Osteocyte (in vitro differentiated cells): Measurements from ENCODE around the gene AIPL1. TPM values are rescaled to one million over a fixed set of nuclear protein-coding genes. Genes with fewer than 3 reads are reported as not detected.

Experiments
- DNase-seq: peaks from one replicate; pipeline ENCODE4 v3.0.0; 2021; ENCODE audit warnings: mixed read lengths; ENCODE audit not compliant: unreplicated experiment; ENCODE audit errors: extremely low spot score
- H3K27ac Mint-ChIP-seq: one replicate; pipeline ENCODE4 v1.8.0; 2021; ENCODE audit warnings: mild to moderate bottlenecking, mixed read lengths; ENCODE audit not compliant: unreplicated experiment
- H3K27me3 Mint-ChIP-seq: one replicate; pipeline ENCODE4 v1.8.0; 2021; ENCODE audit warnings: mixed read lengths; ENCODE audit not compliant: unreplicated experiment
- H3K36me3 Mint-ChIP-seq: one replicate; pipeline ENCODE4 v1.8.0; 2021; ENCODE audit warnings: mixed read lengths; ENCODE audit not compliant: unreplicated experiment
- H3K4me1 Mint-ChIP-seq: one replicate; pipeline ENCODE4 v1.8.0; 2021; ENCODE audit warnings: mixed read lengths; ENCODE audit not compliant: unreplicated experiment
- H3K4me3 Mint-ChIP-seq: one replicate; pipeline ENCODE4 v1.8.0; 2021; ENCODE audit warnings: mild to moderate bottlenecking, moderate library complexity, mixed read lengths; ENCODE audit not compliant: unreplicated experiment
- H3K9me3 Mint-ChIP-seq: one replicate; pipeline ENCODE4 v1.8.0; 2021; ENCODE audit warnings: mixed read lengths; ENCODE audit not compliant: unreplicated experiment
- total RNA-seq: library from RNA; stranded (reverse); gene quantifications from 2 replicates; pipeline ENCODE4 v1.2.1, GENCODE V29; 2021
- TF ChIP-seq, protein P1 (sequence below): fragments of 200-600 bp; sonication (generic); IDR thresholded peaks from 2 replicates; pipeline ENCODE4 v1.5.0; 2021; ENCODE audit warnings: antibody characterized with exemption, mild to moderate bottlenecking, moderate library complexity

Gene AIPL1
- total RNA-seq, 1 donor from 2014 or later, result not detected

DNA sequence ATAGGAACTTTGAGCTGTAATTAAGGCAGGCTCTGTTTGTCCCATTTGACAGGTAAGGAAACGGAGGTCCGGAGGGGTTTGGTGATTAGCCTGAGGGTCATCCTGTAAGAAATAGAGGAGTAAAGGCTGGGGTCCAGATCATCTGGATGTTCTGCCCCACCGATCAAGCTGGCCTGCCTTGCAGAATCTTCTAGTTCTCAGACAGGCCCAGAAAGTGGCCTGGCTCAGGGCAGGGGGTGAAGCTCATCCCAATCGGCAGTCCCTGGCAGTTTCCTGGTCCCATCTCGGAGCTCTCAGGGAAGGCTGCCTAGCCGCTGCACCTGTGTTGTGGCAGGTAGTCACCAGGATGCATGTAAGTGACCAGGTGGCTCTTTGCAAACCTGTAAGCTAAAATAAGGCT lies 13.6 kb upstream of the AIPL1 start:
- Mint-ChIP-seq H3K27me3 (no peaks in the 10 kb centered on the region), H3K36me3 (peaks cover 2% of the 10 kb centered on the region), H3K9me3 (no peaks in the 10 kb centered on the region), H3K27ac (no peak overlapping the region), H3K4me3 (no peak overlapping the region), H3K4me1 (peaks cover 12% of the 10 kb centered on the region)
- TF ChIP-seq, protein P1, sequence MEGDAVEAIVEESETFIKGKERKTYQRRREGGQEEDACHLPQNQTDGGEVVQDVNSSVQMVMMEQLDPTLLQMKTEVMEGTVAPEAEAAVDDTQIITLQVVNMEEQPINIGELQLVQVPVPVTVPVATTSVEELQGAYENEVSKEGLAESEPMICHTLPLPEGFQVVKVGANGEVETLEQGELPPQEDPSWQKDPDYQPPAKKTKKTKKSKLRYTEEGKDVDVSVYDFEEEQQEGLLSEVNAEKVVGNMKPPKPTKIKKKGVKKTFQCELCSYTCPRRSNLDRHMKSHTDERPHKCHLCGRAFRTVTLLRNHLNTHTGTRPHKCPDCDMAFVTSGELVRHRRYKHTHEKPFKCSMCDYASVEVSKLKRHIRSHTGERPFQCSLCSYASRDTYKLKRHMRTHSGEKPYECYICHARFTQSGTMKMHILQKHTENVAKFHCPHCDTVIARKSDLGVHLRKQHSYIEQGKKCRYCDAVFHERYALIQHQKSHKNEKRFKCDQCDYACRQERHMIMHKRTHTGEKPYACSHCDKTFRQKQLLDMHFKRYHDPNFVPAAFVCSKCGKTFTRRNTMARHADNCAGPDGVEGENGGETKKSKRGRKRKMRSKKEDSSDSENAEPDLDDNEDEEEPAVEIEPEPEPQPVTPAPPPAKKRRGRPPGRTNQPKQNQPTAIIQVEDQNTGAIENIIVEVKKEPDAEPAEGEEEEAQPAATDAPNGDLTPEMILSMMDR, result no peak
- no peak for DNase-seq

DNA sequence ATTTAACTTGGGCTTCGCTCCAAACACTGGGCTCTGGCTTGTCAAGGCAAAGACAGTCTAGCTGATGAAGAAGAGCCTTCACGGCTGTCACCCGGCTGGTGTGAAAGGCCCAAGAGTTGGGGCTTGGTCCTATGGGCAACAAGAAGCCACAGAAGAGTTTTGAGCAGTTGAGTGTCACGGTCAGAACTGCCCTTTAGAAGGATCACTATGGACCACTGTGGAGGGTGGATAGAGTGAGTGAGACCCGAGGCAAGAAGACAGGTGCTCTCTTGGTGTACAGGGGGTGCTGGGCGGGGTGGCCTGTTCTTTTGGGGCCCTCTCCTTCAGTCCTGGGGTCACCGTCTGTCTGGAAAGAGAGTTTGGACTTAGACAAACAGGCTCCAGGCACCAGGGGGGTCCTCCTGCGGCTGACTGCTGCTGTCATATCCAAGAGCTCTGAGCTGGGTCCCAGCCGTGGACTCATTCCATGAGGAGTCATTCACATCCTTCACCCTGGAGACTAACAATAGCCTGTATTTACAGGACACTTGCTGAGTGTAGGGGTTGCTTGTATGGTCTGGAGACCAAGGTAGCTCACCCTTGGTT lies 11.7 kb upstream of the AIPL1 start:
- Mint-ChIP-seq H3K4me3 (no peak overlapping the region), H3K27me3 (no peaks in the 10 kb centered on the region), H3K9me3 (no peaks in the 10 kb centered on the region), H3K4me1 (peaks cover 12% of the 10 kb centered on the region), H3K27ac (no peak overlapping the region), H3K36me3 (peaks cover 2% of the 10 kb centered on the region)
- TF ChIP-seq, protein P1, result no peak
- DNase-seq, result no peak

DNA sequence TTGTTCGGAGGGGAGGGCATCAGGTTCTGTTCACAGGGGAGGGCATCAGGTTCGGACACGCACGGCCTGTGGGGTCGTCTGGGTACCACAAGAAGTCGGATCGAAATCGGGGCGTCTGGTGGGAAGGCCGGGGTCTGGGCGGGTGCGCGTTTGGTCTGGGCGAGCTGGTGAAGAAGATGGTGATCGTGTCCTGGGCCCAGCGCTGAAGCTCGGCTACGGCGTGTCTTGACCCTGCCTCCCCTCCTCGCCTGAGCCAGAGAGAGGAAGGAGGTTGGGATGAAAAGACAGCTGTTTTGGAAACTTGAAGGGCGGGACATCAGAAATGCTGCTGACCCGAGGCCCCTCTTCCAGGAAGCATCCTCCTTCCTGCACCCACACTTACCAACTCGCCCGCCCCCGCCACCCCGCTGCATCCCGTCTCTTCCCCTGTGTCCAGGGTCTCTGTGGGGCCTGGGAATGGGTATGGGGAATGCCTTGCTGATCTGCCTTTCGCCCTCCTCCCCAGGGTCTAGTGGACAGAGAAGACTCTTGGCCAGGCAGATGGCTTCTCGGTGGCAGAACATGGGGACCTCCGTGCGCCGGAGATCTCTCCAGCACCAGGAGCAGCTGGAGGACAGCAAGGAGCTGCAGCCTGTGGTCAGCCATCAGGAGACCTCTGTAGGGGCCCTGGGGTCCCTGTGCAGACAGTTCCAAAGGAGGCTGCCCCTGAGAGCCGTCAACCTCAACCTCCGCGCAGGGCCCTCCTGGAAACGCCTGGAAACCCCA lies 9.8 kb upstream of the AIPL1 start:
- Mint-ChIP-seq H3K9me3 (no peaks in the 10 kb centered on the region), H3K4me1 (peaks cover 12% of the 10 kb centered on the region), H3K27me3 (peaks cover 13% of the 10 kb centered on the region), H3K4me3 (peak overlapping the region; percentile 98), H3K36me3 (no peaks in the 10 kb centered on the region), H3K27ac (peak overlapping the region; percentile 51)
- no peak for DNase-seq
- TF ChIP-seq, protein P1, result no peak

DNA sequence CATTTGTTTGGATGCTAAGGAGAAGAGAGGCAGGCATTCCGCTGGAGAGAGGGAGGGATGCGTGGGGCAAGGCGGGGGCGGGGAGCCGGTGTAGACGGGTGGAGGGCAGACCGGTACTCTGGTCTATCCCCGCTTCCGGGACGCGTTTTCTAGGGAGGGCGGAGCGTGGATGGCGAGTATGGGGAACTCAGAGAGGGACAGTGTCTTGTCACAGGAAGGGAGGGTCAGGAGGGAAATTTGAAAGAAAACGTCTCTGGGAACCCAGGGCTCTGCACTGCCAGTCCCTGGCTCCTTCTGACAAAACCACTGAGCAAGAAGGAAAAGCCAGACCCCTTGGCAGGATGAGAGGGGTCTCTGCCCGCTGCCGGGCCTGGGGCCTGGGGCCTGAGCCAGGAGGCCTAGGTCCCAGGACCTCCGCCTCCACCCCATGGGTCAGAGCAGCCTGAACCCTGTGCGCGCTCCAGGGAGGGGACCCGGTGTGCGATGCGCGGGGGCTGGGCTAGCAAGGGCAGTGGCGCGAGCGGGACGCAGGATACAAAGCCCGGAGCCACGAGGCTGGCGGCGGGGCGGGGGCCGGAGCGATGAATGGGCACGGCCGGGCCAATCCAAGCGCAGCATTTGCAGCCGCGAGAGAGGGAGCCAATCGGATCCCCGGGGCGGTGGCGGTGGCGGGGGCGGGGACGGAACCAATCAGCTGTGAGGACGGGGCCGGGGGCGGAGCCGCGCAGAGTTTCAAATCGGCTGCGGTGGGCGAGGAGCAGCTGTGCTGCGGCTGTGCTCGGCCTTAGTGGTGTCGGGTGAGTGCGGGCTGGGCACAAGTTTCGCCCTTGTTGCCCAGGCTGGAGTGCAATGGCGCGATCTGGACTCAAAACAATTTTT lies 9.0 kb upstream of the AIPL1 start, which contains the start of gene PIMREG:
PIMREG (plus strand) TSS at position 764 of the 879 bp plus-strand sequence. CDS start 656 bp downstream, outside the sequence.
- H3K4me1 Mint-ChIP-seq, result peaks cover 12% of the 10 kb centered on the region
- H3K27ac Mint-ChIP-seq, result peak within 1 kb of the TSS; percentile 94
- no peaks in the 10 kb centered on the region for H3K9me3 Mint-ChIP-seq
- H3K4me3 Mint-ChIP-seq, result peak within 1 kb of the TSS; percentile 98
- H3K36me3 Mint-ChIP-seq, result no peaks in the 10 kb centered on the region
- H3K27me3 Mint-ChIP-seq, result peaks cover 21% of the 10 kb centered on the region
- peak; percentile 98 for DNase-seq
- TF ChIP-seq, protein P1, result no peak
